ENCODE results near the gene TRUB1.

The TRUB1 gene

GRCh38 chr10:114930320-114930719 is 7.7 kb upstream of the TRUB1 start:
- ATAC-seq (ENCODE audit: insufficient read depth, low read depth) (no peak), DNase-seq (no peak)
- no peak overlapping the region for H3K4me2 ChIP-seq (ENCODE audit: insufficient read depth, low read length)
- 0 out of 2 replicates have a peak, but pooled peaks cover 3% of the 10 kb centered on the region for H3K4me1 ChIP-seq (ENCODE audit: insufficient read depth, low read length)
- no peak for TF ChIP-seq EZH2 (IDR thresholded peaks at IDR 0.05; ENCODE audit: borderline replicate concordance, low read depth, low read length, severe bottlenecking)
- no peak for TF ChIP-seq CTCF (IDR thresholded peaks at IDR 0.05; ENCODE audit: borderline replicate concordance, extremely low read depth, low read length, poor library complexity, severe bottlenecking)
- H3K27ac ChIP-seq (ENCODE audit: low read length) = no peak overlapping the region
- H2AFZ ChIP-seq (ENCODE audit: low read depth, low read length) = no peak overlapping the region
- no peaks in the 10 kb centered on the region for H3K79me2 ChIP-seq (ENCODE audit: insufficient read depth, low read length)
- H3K4me3 ChIP-seq (ENCODE audit: low read depth in 1 of 2, low read length in 2 of 2) = no peak overlapping the region
- no peaks in the 10 kb centered on the region for H3K36me3 ChIP-seq (ENCODE audit: insufficient read depth, low read length)
- no peaks in the 10 kb centered on the region for H3K27me3 ChIP-seq (ENCODE audit: insufficient read depth, low read length, poor library complexity)
- H4K20me1 ChIP-seq (ENCODE audit: insufficient read depth, low read length) = no peaks in the 10 kb centered on the region; the same call in 1 of the 2 replicates
- peaks cover 5% of the 10 kb centered on the region for H3K9me3 ChIP-seq (ENCODE audit: insufficient read depth, low read length, severe bottlenecking)
- no peak overlapping the region for H3K9ac ChIP-seq (ENCODE audit: low read depth, low read length)

- Histone ChIP-seq H4K20me1 (ENCODE audit: insufficient read depth, low read length) (no peaks in the 10 kb centered on the region), H3K36me3 (ENCODE audit: insufficient read depth, low read length) (no peaks in the 10 kb centered on the region), H3K4me1 (ENCODE audit: insufficient read depth, low read length) (no peaks in the 10 kb centered on the region), H3K79me2 (ENCODE audit: insufficient read depth, low read length) (no peaks in the 10 kb centered on the region), H3K4me2 (ENCODE audit: insufficient read depth, low read length) (no peak overlapping the region), H3K27ac (ENCODE audit: low read length) (no peak overlapping the region), H3K4me3 (ENCODE audit: low read depth in 1 of 2, low read length in 2 of 2) (no peak overlapping the region), H3K27me3 (ENCODE audit: insufficient read depth, low read length, poor library complexity) (no peaks in the 10 kb centered on the region), H3K9ac (ENCODE audit: low read depth, low read length) (no peak overlapping the region), H2AFZ (ENCODE audit: low read depth, low read length) (no peak overlapping the region), H3K9me3 (ENCODE audit: insufficient read depth, low read length, severe bottlenecking) (peaks cover 5% of the 10 kb centered on the region)
- ATAC-seq (ENCODE audit: insufficient read depth, low read depth) = no peak
- no peak for DNase-seq
- TF ChIP-seq EZH2 (IDR thresholded peaks at IDR 0.05; ENCODE audit: borderline replicate concordance, low read depth, low read length, severe bottlenecking) = no peak
- TF ChIP-seq CTCF (IDR thresholded peaks at IDR 0.05; ENCODE audit: borderline replicate concordance, extremely low read depth, low read length, poor library complexity, severe bottlenecking) = no peak
Measured at GRCh38 chr10:114931072-114931679, 6.8 kb upstream of the TRUB1 start.

GRCh38 chr10:114932225-114932624 is 5.8 kb upstream of the TRUB1 start:
- no peak for ATAC-seq (ENCODE audit: insufficient read depth, low read depth)
- Histone ChIP-seq H3K27me3 (ENCODE audit: insufficient read depth, low read length, poor library complexity) (no peaks in the 10 kb centered on the region), H4K20me1 (ENCODE audit: insufficient read depth, low read length) (no peaks in the 10 kb centered on the region), H2AFZ (ENCODE audit: low read depth, low read length) (no peak overlapping the region), H3K79me2 (ENCODE audit: insufficient read depth, low read length) (no peaks in the 10 kb centered on the region), H3K27ac (ENCODE audit: low read length) (no peak overlapping the region), H3K9me3 (ENCODE audit: insufficient read depth, low read length, severe bottlenecking) (peaks cover 5% of the 10 kb centered on the region), H3K4me1 (ENCODE audit: insufficient read depth, low read length) (no peaks in the 10 kb centered on the region), H3K4me2 (ENCODE audit: insufficient read depth, low read length) (no peak overlapping the region), H3K36me3 (ENCODE audit: insufficient read depth, low read length) (no peaks in the 10 kb centered on the region), H3K9ac (ENCODE audit: low read depth, low read length) (no peak overlapping the region), H3K4me3 (ENCODE audit: low read depth in 1 of 2, low read length in 2 of 2) (no peak overlapping the region)
- DNase-seq = no peak
- TF ChIP-seq EZH2 (IDR thresholded peaks at IDR 0.05; ENCODE audit: borderline replicate concordance, low read depth, low read length, severe bottlenecking) = no peak
- TF ChIP-seq CTCF (IDR thresholded peaks at IDR 0.05; ENCODE audit: borderline replicate concordance, extremely low read depth, low read length, poor library complexity, severe bottlenecking) = no peak

Measured in DND-41 (cell line).